H1 (cell line): ENCODE data around the gene PIGS. TPM values are rescaled to one million over a fixed set of nuclear protein-coding genes. Genes with fewer than 3 reads are reported as not detected.

ENCODE experiments used
- CTCF ChIA-PET: fragments of 300-600 bp; sonication (Branson Sonifier 250); formaldehyde crosslinking; loops from one replicate; lab custom pipeline; 2021; ENCODE audit not compliant: partially characterized antibody; lab: Charles Lee
- POLR2A ChIA-PET: fragments of 300-600 bp; sonication (Branson Sonifier 250); formaldehyde crosslinking; loops from one replicate; lab custom pipeline; 2021; ENCODE audit warnings: inconsistent platforms; ENCODE audit not compliant: partially characterized antibody; lab: Charles Lee
- DNase-seq, 2 experiments: peaks; one replicate each; pipeline versions ENCODE4 v3.0.0 to v3.0.0-alpha.2; 2010 to 2022; ENCODE audit warnings: low spot score in 2 of 2, low read depth in 1 of 2, mixed read lengths in 1 of 2
- FAIRE-seq: peaks from 2 replicates; lab custom pipeline; 2011; peaks lifted over from hg19 to GRCh38; lab: Jason Lieb, UNC
- H2AFZ ChIP-seq: 2 replicates; pipeline ENCODE4 v1.8.1; 2012; ENCODE audit warnings: low read length, inconsistent platforms
- H2AK5ac ChIP-seq: 2 replicates; pipeline ENCODE4 v1.6.1; 2013; ENCODE audit warnings: low read depth, low read length
- H2BK120ac ChIP-seq: replicated peaks from 2 replicates; pipeline ENCODE3; 2013; ENCODE audit warnings: low read depth, low read length, inconsistent platforms
- H2BK12ac ChIP-seq: 2 replicates; pipeline ENCODE4 v1.6.1; 2013; ENCODE audit warnings: low read depth, low read length
- H2BK15ac ChIP-seq: 2 replicates; pipeline ENCODE4 v1.6.1; 2013; ENCODE audit warnings: low read length
- H2BK20ac ChIP-seq: 2 replicates; pipeline ENCODE4 v1.6.1; 2013; ENCODE audit warnings: low read length
- H2BK5ac ChIP-seq: 2 replicates; pipeline ENCODE4 v1.6.1; 2013; ENCODE audit warnings: low read depth, low read length
- H3K14ac ChIP-seq: 2 replicates; pipeline ENCODE4 v1.6.1; 2013; ENCODE audit warnings: inconsistent platforms; ENCODE audit not compliant: insufficient read length
- H3K18ac ChIP-seq: 2 replicates; pipeline ENCODE4 v1.6.1; 2013; ENCODE audit warnings: low read length; ENCODE audit errors: extremely low read depth
- H3K23ac ChIP-seq: 2 replicates; pipeline ENCODE4 v1.6.1; 2013; ENCODE audit warnings: inconsistent platforms; ENCODE audit not compliant: insufficient read length
- H3K23me2 ChIP-seq: 2 replicates; pipeline ENCODE4 v1.6.1; 2013; ENCODE audit warnings: low read depth, low read length
- H3K27ac ChIP-seq: 2 replicates; pipeline ENCODE4 v1.6.1; 2011; ENCODE audit warnings: low read depth, low read length, inconsistent platforms
- H3K27me3 ChIP-seq, 4 experiments: replicated peaks in 1 of 4; 1 replicate in 1 of 4; 2 replicates in 3 of 4; pipeline versions ENCODE4 v1.6.1 to v1.8.1; 2011 to 2013; ENCODE audit warnings: low read length in 3 of 4, mild to moderate bottlenecking in 3 of 4, inconsistent platforms in 2 of 4, mixed read lengths in 2 of 4, moderate library complexity in 1 of 4; ENCODE audit not compliant: control insufficient read depth in 3 of 4, insufficient read depth in 3 of 4; ENCODE audit errors: extremely low read depth in 1 of 4
- H3K36me3 ChIP-seq, 4 experiments: 2 replicates each; pipeline versions ENCODE4 v1.6.1 to v1.8.1; 2011 to 2013; ENCODE audit warnings: mild to moderate bottlenecking in 4 of 4, low read length in 3 of 4, moderate library complexity in 2 of 4, control low read depth in 1 of 4, inconsistent platforms in 1 of 4; ENCODE audit not compliant: insufficient read depth in 4 of 4, control insufficient read depth in 2 of 4
- H3K4ac ChIP-seq: replicated peaks from 2 replicates; pipeline ENCODE3; 2013; ENCODE audit warnings: low read length, low read depth, mixed read lengths, inconsistent platforms; ENCODE audit not compliant: insufficient read length
- H3K4me1 ChIP-seq, 4 experiments: replicated peaks in 1 of 4; 1 replicate in 1 of 4; 2 replicates in 3 of 4; pipeline versions ENCODE4 v1.6.1 to v1.8.1; 2011 to 2013; ENCODE audit warnings: low read length in 3 of 4, inconsistent platforms in 2 of 4, mixed read lengths in 1 of 4; ENCODE audit not compliant: insufficient read depth in 4 of 4, control insufficient read depth in 3 of 4
- H3K4me2 ChIP-seq, 2 experiments: 2 replicates each; pipeline versions ENCODE4 v1.6.1 to v1.8.1; 2011 to 2013; ENCODE audit warnings: low read depth in 2 of 2, low read length in 2 of 2, control low read depth in 1 of 2, inconsistent platforms in 1 of 2, mild to moderate bottlenecking in 1 of 2; ENCODE audit not compliant: insufficient read depth in 1 of 2
- H3K4me3 ChIP-seq, 4 experiments: fragments of 200-600, 300-600 bp in 1 of 4; sonication (generic), shearing (Covaris generic), sonication (Bioruptor Twin) in 1 of 4; 2 replicates each; pipeline versions ENCODE4 v1.5.1 to v1.8.1; 2011 to 2016; ENCODE audit warnings: low read length in 4 of 4, low read depth in 3 of 4, control low read depth in 2 of 4, inconsistent platforms in 2 of 4, mild to moderate bottlenecking in 2 of 4, mixed read lengths in 1 of 4, moderate library complexity in 1 of 4; ENCODE audit not compliant: insufficient read depth in 2 of 4; ENCODE audit errors: extremely low read depth in 1 of 4
- H3K56ac ChIP-seq: replicated peaks from 2 replicates; pipeline ENCODE3; 2013; ENCODE audit warnings: low read depth, mild to moderate bottlenecking, mixed read lengths, low read length, inconsistent platforms; ENCODE audit not compliant: insufficient read length
- H3K79me1 ChIP-seq: 2 replicates; pipeline ENCODE4 v1.6.1; 2013; ENCODE audit warnings: low read depth, low read length, control low read depth
- H3K79me2 ChIP-seq, 2 experiments: 2 replicates each; pipeline versions ENCODE4 v1.6.1 to v1.8.1; 2012 to 2013; ENCODE audit warnings: low read length in 2 of 2, mild to moderate bottlenecking in 2 of 2, inconsistent platforms in 1 of 2; ENCODE audit not compliant: insufficient read depth in 2 of 2, control insufficient read depth in 1 of 2
- H3K9ac ChIP-seq, 4 experiments: replicated peaks in 1 of 4; 1 replicate in 1 of 4; 2 replicates in 3 of 4; pipeline versions ENCODE4 v1.6.1 to v1.8.1; 2011 to 2013; ENCODE audit warnings: low read depth in 3 of 4, low read length in 3 of 4, control low read depth in 2 of 4, mild to moderate bottlenecking in 2 of 4, moderate library complexity in 2 of 4, inconsistent platforms in 1 of 4; ENCODE audit errors: extremely low read depth in 1 of 4
- H3K9me3 ChIP-seq, 2 experiments: 2 replicates each; pipeline versions ENCODE4 v1.6.1 to v1.8.1; 2012 to 2013; ENCODE audit warnings: mild to moderate bottlenecking in 2 of 2, moderate library complexity in 2 of 2, control low read depth in 1 of 2, inconsistent platforms in 1 of 2, low read depth in 1 of 2, low read length in 1 of 2, mixed read lengths in 1 of 2; ENCODE audit not compliant: insufficient read depth in 2 of 2
- H4K20me1 ChIP-seq, 2 experiments: replicated peaks in 1 of 2; 2 replicates each; pipeline versions ENCODE3 to v1.8.1; 2011 to 2013; ENCODE audit warnings: inconsistent platforms in 2 of 2, low read length in 2 of 2, mild to moderate bottlenecking in 1 of 2; ENCODE audit not compliant: insufficient read depth in 2 of 2, control insufficient read depth in 1 of 2
- H4K5ac ChIP-seq: 2 replicates; pipeline ENCODE4 v1.6.1; 2013; ENCODE audit warnings: low read length, low read depth, mixed read lengths, inconsistent platforms; ENCODE audit not compliant: insufficient read length
- H4K8ac ChIP-seq: 2 replicates; pipeline ENCODE4 v1.8.0; 2013; ENCODE audit warnings: mild to moderate bottlenecking, moderate library complexity, low read length, inconsistent platforms; ENCODE audit not compliant: insufficient read depth; ENCODE audit errors: extremely low read depth
- H4K91ac ChIP-seq: replicated peaks from 2 replicates; pipeline ENCODE3; 2013; ENCODE audit warnings: low read length, mixed read lengths, inconsistent platforms; ENCODE audit not compliant: insufficient read length
- HDAC6 ChIP-seq: IDR thresholded peaks from one replicate; pipeline ENCODE4 v1.7.1; 2012; ENCODE audit warnings: low read depth, mild to moderate bottlenecking, inconsistent platforms, low read length, moderate library complexity
- KDM1A ChIP-seq: fragments of 200-600, 300-600 bp; sonication (generic); IDR thresholded peaks from 2 replicates; pipeline ENCODE4 v1.7.1; 2016; ENCODE audit warnings: mild to moderate bottlenecking, low read length, borderline replicate concordance
- MAX ChIP-seq: IDR thresholded peaks from 2 replicates; pipeline ENCODE4 v1.6.1; 2012; ENCODE audit warnings: inconsistent platforms
- RAD21 ChIP-seq, 2 experiments: IDR thresholded peaks in 1 of 2; conservative IDR thresholded peaks in 1 of 2; 2 replicates each; pipeline ENCODE4 v1.6.1; 2011; ENCODE audit warnings: low read depth in 2 of 2, low read length in 2 of 2, improper control_type of control experiment in 1 of 2, inconsistent platforms in 1 of 2, mild to moderate bottlenecking in 1 of 2, moderate library complexity in 1 of 2
- SIN3A ChIP-seq, 2 experiments: IDR thresholded peaks in 1 of 2; conservative IDR thresholded peaks in 1 of 2; 2 replicates each; pipeline ENCODE4 v1.6.1; 2011 to 2012; ENCODE audit warnings: low read length in 2 of 2, improper control_type of control experiment in 1 of 2, low read depth in 1 of 2, mild to moderate bottlenecking in 1 of 2
- SUZ12 ChIP-seq: fragments of 200-600 bp; sonication (generic); IDR thresholded peaks from 2 replicates; pipeline ENCODE4 v1.6.1; 2012; ENCODE audit warnings: mild to moderate bottlenecking, inconsistent platforms, low read length, moderate library complexity, mixed read lengths
- YY1 ChIP-seq: IDR thresholded peaks from 2 replicates; pipeline ENCODE4 v1.6.1; 2011; ENCODE audit warnings: low read depth, mild to moderate bottlenecking, low read length
- WGBS, 2 experiments: shearing (Covaris generic) in 1 of 2; methylation state at CpG; one replicate each; pipeline versions ENCODE4 v1.1.6 to v1.1.7; 2013 to 2015; ENCODE audit warnings: low lambda C conversion rate in 2 of 2, mixed read lengths in 2 of 2, inconsistent platforms in 1 of 2, low coverage in 1 of 2, missing lambda C conversion rate in 1 of 2; ENCODE audit not compliant: insufficient replicate concordance in 2 of 2, insufficient coverage in 1 of 2, insufficient read length in 1 of 2; ENCODE audit errors: extremely low coverage in 1 of 2, missing lambda C conversion rate in 1 of 2; 5-methylcytosine and 5-hydroxymethylcytosine counted together
- polyA plus RNA-seq, 7 experiments: library from polyadenylated mRNA; depleted of rRNA in 3 of 7; stranded (reverse) in 5 of 7; unstranded in 2 of 7; fragments of >200 nt in 5 of 7; fragments of 200-250 nt in 2 of 7; gene quantifications; 1 replicate in 5 of 7; 2 replicates in 1 of 7; 4 replicates in 1 of 7; pipeline versions ENCODE4 v1.2.1 to v1.2.3, GENCODE V29; 2011 to 2013; ENCODE audit warnings: missing spikeins in 2 of 7, mixed read lengths in 2 of 7
- total RNA-seq: library from RNA; stranded (reverse); fragmentation: NEBNext Ultra II Directional; extraction: Animal tissue kit (Norgen Biotek cat#: 25700); gene quantifications from 2 replicates; pipeline ENCODE4 v1.2.1, GENCODE V29; 2021

The PIGS gene
- total and polyA plus RNA-seq, 2 of the 8 experiments (the other 6 are each of a cell fraction or from before 2014, with no cell fraction given): 44.3 to 50.6 TPM

GRCh38 chr17:28547623-28548416, 23.5 kb downstream of the PIGS start:
- peaks cover 7% of the 10 kb centered on the region for H3K79me1 ChIP-seq
- H3K23ac ChIP-seq: no peak overlapping the region
- WGBS, 2 experiments: 78% methylated on average over 25 of the region's 26 CpGs; no CpG with 5 or more reads in 1 of the 2 experiments
- peaks cover 0 to 7% (median 2%) of the 10 kb centered on the region in 4 experiments; a peak in 3 of 8 replicates for H3K36me3 ChIP-seq
- H3K9me3 ChIP-seq: no peaks in the 10 kb centered on the region
- H4K91ac ChIP-seq: no peak overlapping the region
- no peak overlapping the region for H2BK12ac ChIP-seq
- H3K27ac ChIP-seq: no peak overlapping the region
- H2BK120ac ChIP-seq: no peak overlapping the region
- no peak overlapping the region for H2BK15ac ChIP-seq
- H4K5ac ChIP-seq: no peak overlapping the region
- H3K9ac ChIP-seq: no peak overlapping the region
- H2AFZ ChIP-seq: no peak overlapping the region
- peaks cover 7% of the 10 kb centered on the region; the same call in 1 of the 2 replicates for H3K23me2 ChIP-seq
- no peak overlapping the region for H2BK20ac ChIP-seq
- no peak overlapping the region for H2BK5ac ChIP-seq
- CTCF ChIA-PET: interaction anchor here (0.7 to 18.4 kb wide), 30 partner anchors 10 to 923 kb away, joined by 3 to 547 read pairs (median 4); partner anchors contain the start of genes ALDOC, FOXN1, PIGS and POLDIP2
- H3K4me2 ChIP-seq: no peak overlapping the region
- peaks cover 0 to 10% of the 10 kb centered on the region in 2 experiments; a peak in 1 of 4 replicates for H3K79me2 ChIP-seq
- no peak overlapping the region for H3K18ac ChIP-seq
- POLR2A ChIA-PET: interaction anchor here (1.0 to 1.8 kb wide), 4 partner anchors 29 to 51 kb away, joined by 3 to 5 read pairs (median 4); partner anchors contain the start of genes ALDOC and FOXN1
- H3K27me3 ChIP-seq: no peaks in the 10 kb centered on the region; a peak in 1 of 7 replicates
- H3K4ac ChIP-seq: no peak overlapping the region
- DNase-seq (peak; percentile 53 to 98), FAIRE-seq (peak; percentile 36)
- no peak overlapping the region for H4K8ac ChIP-seq
- peaks cover 2 to 12% of the 10 kb centered on the region in 2 experiments for H4K20me1 ChIP-seq
- H3K56ac ChIP-seq: no peak overlapping the region
- no peak overlapping the region for H3K4me3 ChIP-seq
- no peak overlapping the region for H3K14ac ChIP-seq
- no peak overlapping the region for H2AK5ac ChIP-seq
- peaks cover 0 to 15% (median 7%) of the 10 kb centered on the region in 4 experiments; a peak in 5 of 7 replicates for H3K4me1 ChIP-seq
- TF ChIP-seq KDM1A (0 out of 2 replicates have a peak, but pooled peaks have one; percentile 49), RAD21 (IDR thresholded peaks at IDR 0.05 in 1 of 2, conservative IDR thresholded peaks at IDR 0.05 in 1 of 2; ENCODE audit: low read depth in 2 of 2, low read length in 2 of 2) (peak; percentile 66 to 79), HDAC6 (no peak), YY1 (peak; percentile 79), MAX (0 out of 2 replicates have a peak, but pooled peaks have one; percentile 7), SUZ12 (no peak), SIN3A (conservative IDR thresholded peaks at IDR 0.05 in 1 of 2, IDR thresholded peaks at IDR 0.05 in 1 of 2; ENCODE audit: low read depth in 1 of 2, low read length in 2 of 2) (0 out of 4 replicates have a peak, but pooled peaks of 1 of the 2 experiments have one; percentile 32)
